ENCODE results near the gene NECAB2. TPM values are rescaled to one million over a fixed set of nuclear protein-coding genes. Genes with fewer than 3 reads are reported as not detected.

NECAB2 gene
- 1 to 10 TPM in 1 of 6 donors, under 1 TPM in 2, not detected in 3; 0.40 to 1.2 (median 0.44) TPM for total RNA-seq

GRCh38 chr16:83967838-83968305 lies at the start of gene NECAB2:
Gene NECAB2, plus strand, starts transcription at chr16:83968244. Its CDS starts 405 bp downstream, at chr16:83968649.
- peak in 1 of 2 donors; percentile 93 for DNase-seq
- Histone ChIP-seq H3K4me3 (peak within 1 kb of the TSS in 3 of 4 donors; percentile 31 to 45 (median 38)), H3K27me3 (peaks cover 0 to 22% (median 14%) of the 10 kb centered on the region in 4 donors), H3K4me1 (peaks cover 0 to 12% (median 4%) of the 10 kb centered on the region in 4 donors), H3K27ac (no peak within 1 kb of the TSS), H3K36me3 (peaks cover 0 to 35% (median 10%) of the 10 kb centered on the region in 4 donors), H3K9me3 (no peaks in the 10 kb centered on the region)
- 13 to 22% methylated on average over 23 to 34 of the region's 35 CpGs for WGBS, 2 donors
- peak in 1 of 2 donors; percentile 88 for ATAC-seq (ENCODE audit: low FRiP score in 2 of 2)
- TF ChIP-seq POLR2A (IDR thresholded peaks at IDR 0.05) (no peak), CTCF (IDR thresholded peaks at IDR 0.05) (peak; percentile 31 to 80 (median 54))

- no peaks in the 10 kb centered on the region for H3K27me3 ChIP-seq
- no peaks in the 10 kb centered on the region for H3K9me3 ChIP-seq
- ATAC-seq (ENCODE audit: low FRiP score in 2 of 2) = no peak
- H3K4me3 ChIP-seq = no peak overlapping the region
- no peaks in the 10 kb centered on the region for H3K4me1 ChIP-seq
- H3K27ac ChIP-seq = no peak overlapping the region
- WGBS, 2 donors = 90 to 95% methylated on average over 2 of the region's 2 CpGs
- TF ChIP-seq EP300 (IDR thresholded peaks at IDR 0.05) (no peak), CTCF (IDR thresholded peaks at IDR 0.05) (no peak), POLR2AphosphoS5 (IDR thresholded peaks at IDR 0.05) (no peak), POLR2A (IDR thresholded peaks at IDR 0.05) (no peak)
- DNase-seq = no peak
- H3K36me3 ChIP-seq = peaks cover 17 to 61% (median 42%) of the 10 kb centered on the region in 4 donors
These were observed 47.1 kb upstream of the NECAB2 start for GRCh38 chr16:83920894-83921491.

- TF ChIP-seq POLR2AphosphoS5 (IDR thresholded peaks at IDR 0.05) (no peak), EP300 (IDR thresholded peaks at IDR 0.05) (no peak), POLR2A (IDR thresholded peaks at IDR 0.05) (no peak), CTCF (IDR thresholded peaks at IDR 0.05) (no peak)
These were observed 44.3 kb upstream of the NECAB2 start for GRCh38 chr16:83923581-83924365.

GRCh38 chr16:83924686-83925085 lies 43.4 kb upstream of the NECAB2 start:
- H3K27me3 ChIP-seq = no peaks in the 10 kb centered on the region
- no peak overlapping the region for H3K27ac ChIP-seq
- no peak for DNase-seq
- no peaks in the 10 kb centered on the region for H3K9me3 ChIP-seq
- peaks cover 5 to 27% (median 17%) of the 10 kb centered on the region in 4 donors for H3K36me3 ChIP-seq
- H3K4me3 ChIP-seq = no peak overlapping the region
- TF ChIP-seq POLR2A (IDR thresholded peaks at IDR 0.05) (no peak), CTCF (IDR thresholded peaks at IDR 0.05) (no peak), POLR2AphosphoS5 (IDR thresholded peaks at IDR 0.05) (no peak), EP300 (IDR thresholded peaks at IDR 0.05) (no peak)
- WGBS, 2 donors = 86 to 94% methylated on average over 8 to 13 of the region's 13 CpGs
- no peak for ATAC-seq (ENCODE audit: low FRiP score in 2 of 2)
- peaks cover 6 to 10% (median 8%) of the 10 kb centered on the region in 4 donors for H3K4me1 ChIP-seq

More at GRCh38 chr16:83923581-83924365, 44.3 kb upstream of the NECAB2 start:
- no peaks in the 10 kb centered on the region for H3K9me3 ChIP-seq
- H3K27me3 ChIP-seq = no peaks in the 10 kb centered on the region
- H3K27ac ChIP-seq = no peak overlapping the region
- WGBS, 2 donors = 89 to 95% methylated on average over 25 to 31 of the region's 31 CpGs
- no peak for ATAC-seq (ENCODE audit: low FRiP score in 2 of 2)
- peaks cover 6 to 10% (median 8%) of the 10 kb centered on the region in 4 donors for H3K4me1 ChIP-seq
- peaks cover 7 to 36% (median 25%) of the 10 kb centered on the region in 4 donors for H3K36me3 ChIP-seq
- peak in 1 of 2 donors; percentile 66 for DNase-seq
- no peak overlapping the region for H3K4me3 ChIP-seq
